ENCODE results near the gene PPP1R1C. TPM values are rescaled to one million over a fixed set of nuclear protein-coding genes. Genes with fewer than 3 reads are reported as not detected.

PPP1R1C gene
- total RNA-seq, 2 experiments from 2014 or later: not detected

- H3K9me2 ChIP-seq (ENCODE audit: insufficient read depth, low read length): no peaks in the 10 kb centered on the region
- no peak overlapping the region for H3K27ac ChIP-seq (ENCODE audit: low read depth, low read length, poor library complexity, severe bottlenecking)
- no peak overlapping the region for H3K4me3 ChIP-seq (ENCODE audit: low read depth, low read length, poor library complexity, severe bottlenecking)
- ChIA-PET CTCF (ENCODE audit: unreplicated experiment) (no interaction called here), POLR2A (interaction anchor here (0.7 kb wide), 2 partner anchors 479 to 1317 kb away, joined by 3 read pairs; no protein-coding TSS in a partner anchor)
- H3K9me3 ChIP-seq (ENCODE audit: low read length): no peaks in the 10 kb centered on the region
- BruUV-seq (replicated peaks): no TSS peak
- H3K4me1 ChIP-seq (ENCODE audit: insufficient read depth, low read length, poor library complexity, severe bottlenecking): no peaks in the 10 kb centered on the region
- no peak overlapping the region for H3K4me2 ChIP-seq (ENCODE audit: low read length)
- no peaks in the 10 kb centered on the region for H3K79me2 ChIP-seq (ENCODE audit: insufficient read depth, low read depth, low read length)
- no peaks in the 10 kb centered on the region for H3K36me3 ChIP-seq (ENCODE audit: insufficient read depth, low read length)
- intact Hi-C loops (cut with micrococcal nuclease; ENCODE audit: unreplicated experiment): no loop called here
- no peak for DNase-seq (ENCODE audit: low spot score)
- TF ChIP-seq EZH2phosphoT487 (IDR thresholded peaks at IDR 0.05; ENCODE audit: borderline replicate concordance, low read depth, low read length): no peak
- H4K20me1 ChIP-seq (ENCODE audit: insufficient read depth, low read length): no peaks in the 10 kb centered on the region
- H2AFZ ChIP-seq (ENCODE audit: low read length): no peak overlapping the region
Observed at GRCh38 chr2:182073613-182074012, 88.0 kb downstream of the PPP1R1C start.

- ChIA-PET POLR2A (interaction anchor here (1.0 kb wide), 1 partner anchor 50 kb away, joined by 4 read pairs; no protein-coding TSS in a partner anchor), CTCF (ENCODE audit: unreplicated experiment) (no interaction called here)
- BruUV-seq (replicated peaks): no TSS peak
- intact Hi-C loops (cut with micrococcal nuclease; ENCODE audit: unreplicated experiment): loop anchor here (1.0 to 5.0 kb wide), 2 partner anchors 125 to 335 kb away; no protein-coding TSS in a partner anchor
- TF ChIP-seq EZH2phosphoT487 (IDR thresholded peaks at IDR 0.05; ENCODE audit: borderline replicate concordance, low read depth, low read length) (no peak), CTCF (conservative IDR thresholded peaks at IDR 0.05; ENCODE audit: low read length) (no peak)
- Histone ChIP-seq H3K27ac (ENCODE audit: low read depth, low read length, poor library complexity, severe bottlenecking) (no peak overlapping the region), H3K36me3 (ENCODE audit: insufficient read depth, low read length) (no peaks in the 10 kb centered on the region), H3K9me2 (ENCODE audit: insufficient read depth, low read length) (no peaks in the 10 kb centered on the region), H3K4me2 (ENCODE audit: low read length) (no peak overlapping the region), H3K79me2 (ENCODE audit: insufficient read depth, low read depth, low read length) (no peaks in the 10 kb centered on the region), H3K4me1 (ENCODE audit: insufficient read depth, low read length, poor library complexity, severe bottlenecking) (no peaks in the 10 kb centered on the region), H3K4me3 (ENCODE audit: low read depth, low read length, poor library complexity, severe bottlenecking) (no peak overlapping the region), H3K9me3 (ENCODE audit: low read length) (no peaks in the 10 kb centered on the region), H4K20me1 (ENCODE audit: insufficient read depth, low read length) (no peaks in the 10 kb centered on the region), H2AFZ (ENCODE audit: low read length) (no peak overlapping the region)
- no peak for DNase-seq (ENCODE audit: low spot score)
Observed at GRCh38 chr2:182077023-182077422, 91.4 kb downstream of the PPP1R1C start.

GRCh38 chr2:182077448-182078142 is 91.9 kb downstream of the PPP1R1C start:
- no TSS peak for BruUV-seq (replicated peaks)
- H3K27ac ChIP-seq (ENCODE audit: low read depth, low read length, poor library complexity, severe bottlenecking): no peak overlapping the region
- no peaks in the 10 kb centered on the region for H3K4me1 ChIP-seq (ENCODE audit: insufficient read depth, low read length, poor library complexity, severe bottlenecking)
- DNase-seq (ENCODE audit: low spot score): peak; percentile 64
- no peaks in the 10 kb centered on the region for H4K20me1 ChIP-seq (ENCODE audit: insufficient read depth, low read length)
- CTCF ChIA-PET (ENCODE audit: unreplicated experiment): no interaction called here
- no peak overlapping the region for H2AFZ ChIP-seq (ENCODE audit: low read length)
- H3K4me2 ChIP-seq (ENCODE audit: low read length): no peak overlapping the region
- H3K9me3 ChIP-seq (ENCODE audit: low read length): no peaks in the 10 kb centered on the region
- TF ChIP-seq CTCF (conservative IDR thresholded peaks at IDR 0.05; ENCODE audit: low read length) (peak; percentile 78), EZH2phosphoT487 (IDR thresholded peaks at IDR 0.05; ENCODE audit: borderline replicate concordance, low read depth, low read length) (no peak)
- intact Hi-C loops (cut with micrococcal nuclease; ENCODE audit: unreplicated experiment): loop anchor here (1.0 to 5.0 kb wide), 2 partner anchors 125 to 335 kb away; no protein-coding TSS in a partner anchor
- H3K36me3 ChIP-seq (ENCODE audit: insufficient read depth, low read length): no peaks in the 10 kb centered on the region
- H3K79me2 ChIP-seq (ENCODE audit: insufficient read depth, low read depth, low read length): no peaks in the 10 kb centered on the region
- no peak overlapping the region for H3K4me3 ChIP-seq (ENCODE audit: low read depth, low read length, poor library complexity, severe bottlenecking)
- no peaks in the 10 kb centered on the region for H3K9me2 ChIP-seq (ENCODE audit: insufficient read depth, low read length)
- POLR2A ChIA-PET: interaction anchor here (1.0 kb wide), 1 partner anchor 49 kb away, joined by 4 read pairs; no protein-coding TSS in a partner anchor
